ENCODE results near the gene SPINK6. TPM values are rescaled to one million over a fixed set of nuclear protein-coding genes. Genes with fewer than 3 reads are reported as not detected.

SPINK6 gene
- polyA plus RNA-seq, 1 donor (not counting 4 experiments of a cell fraction or from before 2014, with no cell fraction given), result 35.5 TPM

DNA sequence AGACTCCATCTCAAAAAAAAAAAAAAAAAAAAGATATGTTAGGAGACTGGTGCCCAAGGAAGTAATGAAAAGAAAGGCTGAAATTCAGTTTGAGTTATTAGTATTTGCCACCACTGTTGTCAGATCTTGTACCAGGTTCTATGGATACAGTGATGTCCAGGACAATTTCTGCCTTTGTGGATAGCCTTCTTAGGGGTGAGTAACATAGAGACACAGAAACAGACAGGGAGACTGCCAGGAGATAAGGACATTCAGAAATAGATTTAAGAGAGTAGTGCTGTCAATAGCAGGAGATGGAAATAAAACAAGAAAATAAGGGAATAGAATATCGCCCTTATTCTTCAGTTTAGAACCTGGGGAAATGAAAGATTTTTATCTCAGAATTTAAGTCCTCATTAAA lies 40.8 kb upstream of the SPINK6 start:
- Histone ChIP-seq H3K27ac (ENCODE audit: control insufficient read depth, insufficient read depth, low read length) (no peak overlapping the region), H3K36me3 (ENCODE audit: control insufficient read depth in 2 of 2, extremely low read depth in 1 of 2, insufficient read depth in 2 of 2, low read length in 2 of 2) (no peaks in the 10 kb centered on the region), H2AFZ (ENCODE audit: control insufficient read depth, low read length) (no peak overlapping the region), H3K27me3 (ENCODE audit: control insufficient read depth, extremely low read depth, insufficient read depth, low read length) (no peaks in the 10 kb centered on the region), H3K4me2 (ENCODE audit: control insufficient read depth, extremely low read depth, insufficient read depth, low read depth, low read length) (no peak overlapping the region), H3K9me3 (ENCODE audit: control insufficient read depth, low read depth, low read length) (no peaks in the 10 kb centered on the region), H3K9ac (ENCODE audit: control insufficient read depth, extremely low read depth, insufficient read depth, low read length) (no peak overlapping the region), H3K4me1 (ENCODE audit: control insufficient read depth, extremely low read depth, insufficient read depth, low read length) (no peaks in the 10 kb centered on the region), H3K4me3 (ENCODE audit: control insufficient read depth in 2 of 3, extremely low read depth in 1 of 3, insufficient read depth in 2 of 3, low read depth in 1 of 3, low read length in 3 of 3) (no peak overlapping the region), H3K9me1 (ENCODE audit: control insufficient read depth, extremely low read depth, insufficient read depth, low read length) (no peaks in the 10 kb centered on the region), H3K79me2 (ENCODE audit: control insufficient read depth, insufficient read depth, low read length) (no peaks in the 10 kb centered on the region), H4K20me1 (ENCODE audit: control insufficient read depth, extremely low read depth, insufficient read depth, low read length) (no peaks in the 10 kb centered on the region)
- dilution Hi-C loops (cut with MboI; ENCODE audit: extremely low pct_ligation_motif_present, low sequenced_read_pairs), result no loop called here
- DNase-seq (ENCODE audit: low read depth, low spot score) (no peak), FAIRE-seq (no peak)
- TF ChIP-seq, protein P1, sequence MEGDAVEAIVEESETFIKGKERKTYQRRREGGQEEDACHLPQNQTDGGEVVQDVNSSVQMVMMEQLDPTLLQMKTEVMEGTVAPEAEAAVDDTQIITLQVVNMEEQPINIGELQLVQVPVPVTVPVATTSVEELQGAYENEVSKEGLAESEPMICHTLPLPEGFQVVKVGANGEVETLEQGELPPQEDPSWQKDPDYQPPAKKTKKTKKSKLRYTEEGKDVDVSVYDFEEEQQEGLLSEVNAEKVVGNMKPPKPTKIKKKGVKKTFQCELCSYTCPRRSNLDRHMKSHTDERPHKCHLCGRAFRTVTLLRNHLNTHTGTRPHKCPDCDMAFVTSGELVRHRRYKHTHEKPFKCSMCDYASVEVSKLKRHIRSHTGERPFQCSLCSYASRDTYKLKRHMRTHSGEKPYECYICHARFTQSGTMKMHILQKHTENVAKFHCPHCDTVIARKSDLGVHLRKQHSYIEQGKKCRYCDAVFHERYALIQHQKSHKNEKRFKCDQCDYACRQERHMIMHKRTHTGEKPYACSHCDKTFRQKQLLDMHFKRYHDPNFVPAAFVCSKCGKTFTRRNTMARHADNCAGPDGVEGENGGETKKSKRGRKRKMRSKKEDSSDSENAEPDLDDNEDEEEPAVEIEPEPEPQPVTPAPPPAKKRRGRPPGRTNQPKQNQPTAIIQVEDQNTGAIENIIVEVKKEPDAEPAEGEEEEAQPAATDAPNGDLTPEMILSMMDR (optimal IDR thresholded peaks at IDR 0.05 in 1 of 3, IDR thresholded peaks at IDR 0.05 in 1 of 3, conservative IDR thresholded peaks at IDR 0.05 in 1 of 3; ENCODE audit: extremely low read depth in 1 of 3, insufficient read depth in 2 of 3, low read length in 3 of 3), result no peak
- TF ChIP-seq EZH2 (IDR thresholded peaks at IDR 0.05; ENCODE audit: low read length), result no peak

DNA sequence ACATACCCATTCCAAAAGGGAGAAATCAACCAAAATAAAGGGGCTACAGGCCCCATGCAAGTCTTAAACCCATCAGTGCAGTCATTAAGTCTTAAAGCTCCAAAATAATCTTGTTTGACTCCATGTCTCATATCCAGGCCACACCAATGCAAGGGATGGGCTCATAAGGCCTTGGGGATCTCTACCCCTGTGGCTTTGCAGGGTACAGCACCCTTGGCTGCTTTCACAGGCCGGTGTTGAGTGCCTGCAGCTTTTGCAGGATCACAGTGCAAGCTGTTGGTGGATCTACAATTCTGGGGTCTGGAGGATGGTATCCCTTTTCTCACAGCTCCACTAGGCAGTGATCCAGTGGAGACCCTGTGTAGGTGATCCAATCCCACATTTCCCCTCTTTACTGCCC lies 39.5 kb upstream of the SPINK6 start:
- FAIRE-seq, result no peak
- Histone ChIP-seq H4K20me1 (ENCODE audit: control insufficient read depth, extremely low read depth, insufficient read depth, low read length) (no peaks in the 10 kb centered on the region), H2AFZ (ENCODE audit: control insufficient read depth, low read length) (no peak overlapping the region), H3K27me3 (ENCODE audit: control insufficient read depth, extremely low read depth, insufficient read depth, low read length) (no peaks in the 10 kb centered on the region), H3K4me1 (ENCODE audit: control insufficient read depth, extremely low read depth, insufficient read depth, low read length) (no peaks in the 10 kb centered on the region), H3K36me3 (ENCODE audit: control insufficient read depth in 2 of 2, extremely low read depth in 1 of 2, insufficient read depth in 2 of 2, low read length in 2 of 2) (no peaks in the 10 kb centered on the region), H3K9me1 (ENCODE audit: control insufficient read depth, extremely low read depth, insufficient read depth, low read length) (no peaks in the 10 kb centered on the region), H3K4me3 (ENCODE audit: control insufficient read depth in 2 of 3, extremely low read depth in 1 of 3, insufficient read depth in 2 of 3, low read depth in 1 of 3, low read length in 3 of 3) (no peak overlapping the region), H3K27ac (ENCODE audit: control insufficient read depth, insufficient read depth, low read length) (no peak overlapping the region), H3K4me2 (ENCODE audit: control insufficient read depth, extremely low read depth, insufficient read depth, low read depth, low read length) (no peak overlapping the region), H3K9ac (ENCODE audit: control insufficient read depth, extremely low read depth, insufficient read depth, low read length) (no peak overlapping the region), H3K79me2 (ENCODE audit: control insufficient read depth, insufficient read depth, low read length) (no peaks in the 10 kb centered on the region), H3K9me3 (ENCODE audit: control insufficient read depth, low read depth, low read length) (no peaks in the 10 kb centered on the region)
- no peak for DNase-seq (ENCODE audit: low read depth, low spot score)
- dilution Hi-C loops (cut with MboI; ENCODE audit: extremely low pct_ligation_motif_present, low sequenced_read_pairs), result no loop called here
- no peak for TF ChIP-seq EZH2 (IDR thresholded peaks at IDR 0.05; ENCODE audit: low read length)
- TF ChIP-seq, protein P1 (optimal IDR thresholded peaks at IDR 0.05 in 1 of 3, IDR thresholded peaks at IDR 0.05 in 1 of 3, conservative IDR thresholded peaks at IDR 0.05 in 1 of 3; ENCODE audit: extremely low read depth in 1 of 3, insufficient read depth in 2 of 3, low read length in 3 of 3), result no peak

All from keratinocyte (primary cell).